HG02678 (cell line): Measurements from ENCODE around the gene HBS1L.

Source experiments
- ATAC-seq: cut with Tn5 transposase; IDR thresholded peaks from one replicate; pipeline ENCODE4 v1.9.1; 2021; ENCODE audit warnings: mild to moderate bottlenecking, moderate library complexity; ENCODE audit not compliant: unreplicated experiment

HBS1L gene

DNA sequence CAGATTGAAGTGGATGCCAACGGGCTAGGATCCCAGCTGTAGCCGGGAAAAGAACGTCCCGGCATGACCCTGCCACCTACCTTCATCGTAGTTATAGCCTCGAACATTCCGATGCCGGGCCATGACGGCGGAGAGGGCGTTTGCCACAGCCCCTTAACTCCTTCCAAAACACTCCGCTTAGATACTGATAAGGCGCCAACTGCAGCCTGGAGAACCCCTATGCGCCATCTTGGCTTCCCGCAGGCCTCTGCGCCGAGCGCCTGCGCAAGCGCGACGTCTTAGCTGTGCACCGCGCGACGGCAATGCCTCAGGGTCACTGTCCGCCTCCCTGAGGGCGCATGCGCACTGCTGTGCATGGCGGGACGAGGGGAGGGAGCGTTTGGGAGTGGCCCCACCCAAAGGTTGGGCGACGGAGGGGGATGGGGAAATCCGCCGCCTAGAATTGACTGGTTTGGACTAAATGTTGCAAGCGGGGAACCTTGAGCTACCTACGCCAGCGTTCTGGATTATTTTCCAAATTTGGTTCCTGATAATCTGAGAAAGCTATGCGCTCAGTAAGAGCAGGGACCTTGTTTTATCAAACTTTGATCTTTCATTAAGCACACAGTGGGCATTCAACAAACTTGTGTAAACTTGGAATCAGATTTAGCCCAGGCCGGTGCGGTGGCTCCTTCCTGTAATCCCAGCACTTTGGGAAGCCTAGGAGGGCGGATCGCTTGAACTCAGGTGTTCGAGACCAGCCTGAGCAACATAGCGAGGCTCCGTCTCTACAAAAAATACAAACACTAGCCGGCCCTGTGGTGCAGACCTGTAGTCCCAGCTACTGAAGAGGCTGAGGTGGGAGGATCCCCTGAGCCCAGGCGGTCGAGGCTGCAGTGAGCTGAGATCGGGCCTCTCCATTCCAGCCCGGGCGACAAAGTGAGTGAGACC, at the start of gene HBS1L:
Gene HBS1L, minus strand, starts transcription at position 254 of the 930 bp plus-strand sequence. Its CDS starts 131 bp downstream, at position 123.
- ATAC-seq, result peak; percentile 98

DNA sequence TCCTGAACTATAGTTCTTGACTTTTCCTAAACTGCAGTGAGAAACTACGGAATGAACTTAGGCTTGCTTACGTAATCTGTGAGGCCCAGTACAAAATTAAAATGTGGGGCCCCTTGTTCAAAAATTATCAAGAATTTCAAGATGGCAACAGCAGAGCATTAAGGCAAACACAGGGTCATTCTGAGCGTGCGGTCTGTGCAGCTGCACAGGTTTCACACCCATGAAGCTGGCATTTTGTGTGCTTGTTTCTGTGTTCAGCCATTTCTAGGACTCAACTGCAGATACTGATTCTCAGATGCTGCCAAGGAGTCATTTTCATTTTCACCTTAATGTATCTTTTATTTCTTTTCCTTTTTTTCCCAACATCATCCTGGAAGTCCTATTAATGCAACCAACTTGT, 49.6 kb upstream of the HBS1L start:
- ATAC-seq, result no peak

DNA sequence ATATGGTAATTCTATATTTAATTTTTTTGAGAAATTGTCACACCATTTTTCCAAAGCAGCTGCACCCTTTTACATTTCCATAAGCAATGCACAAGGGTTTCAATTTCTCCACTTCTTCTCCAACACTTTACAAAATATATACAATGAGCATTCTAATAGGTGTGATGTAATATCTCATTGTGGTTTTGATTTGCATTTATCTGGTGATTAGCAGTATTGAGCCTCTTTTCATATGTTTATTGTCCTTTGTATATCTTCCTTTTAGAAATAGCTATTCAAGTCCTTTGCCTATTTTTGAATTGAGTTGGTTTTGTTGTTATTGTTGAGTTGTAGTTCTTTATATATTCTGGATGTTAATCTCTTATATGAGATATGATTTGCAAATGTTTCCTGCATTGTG, 47.6 kb upstream of the HBS1L start:
- ATAC-seq, result no peak

DNA sequence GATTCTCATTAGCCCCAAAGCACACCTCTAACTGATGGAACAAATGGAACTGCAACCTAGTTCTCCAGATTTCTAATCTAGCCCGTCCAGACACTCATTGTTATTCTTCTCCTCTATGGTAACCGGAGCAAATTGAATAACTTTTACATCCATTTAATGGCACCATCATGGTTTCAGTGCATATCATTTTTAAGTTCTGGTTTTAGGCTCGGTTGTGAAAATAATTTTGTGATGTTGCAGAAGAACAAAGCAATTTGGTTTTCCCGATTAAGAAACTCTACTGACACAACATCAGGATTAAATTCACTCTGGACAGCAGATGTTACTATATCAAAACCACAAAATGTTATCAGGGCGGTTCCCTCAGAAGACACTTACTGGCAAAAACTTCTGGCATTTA, 42.5 kb upstream of the HBS1L start:
- no peak for ATAC-seq

DNA sequence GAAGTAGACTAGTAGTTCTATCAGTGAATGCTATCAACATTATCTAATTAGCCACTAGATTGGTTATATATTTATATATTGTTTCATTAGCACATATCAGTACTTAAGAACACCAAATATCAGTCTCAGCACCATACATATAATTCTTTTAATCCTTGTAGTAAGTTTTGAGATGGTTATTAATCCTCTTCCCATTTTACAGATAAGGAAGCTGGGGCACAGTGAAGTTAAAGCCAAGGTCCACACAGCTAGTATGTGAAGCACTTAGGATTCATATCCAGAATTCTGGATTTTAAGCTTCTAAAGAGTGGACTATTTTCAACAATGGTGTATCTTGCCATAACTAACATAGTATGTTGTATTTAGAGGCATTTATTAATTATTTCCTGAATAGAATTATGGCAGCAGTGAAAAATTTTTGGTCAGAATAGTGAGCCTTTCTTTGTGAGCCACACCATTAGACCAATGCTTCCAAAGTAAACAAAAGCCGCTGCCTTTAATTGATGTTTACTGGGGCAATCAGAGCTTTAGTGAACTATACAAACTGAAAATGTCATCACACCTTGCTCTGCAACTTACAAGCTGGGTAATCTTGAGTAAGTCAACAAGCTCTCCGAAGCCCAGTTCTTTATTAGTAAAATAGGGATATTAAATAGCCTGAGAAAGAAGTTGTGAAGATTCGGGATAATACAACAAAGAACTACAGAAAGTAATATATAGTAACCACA, 41.9 kb upstream of the HBS1L start:
- no peak for ATAC-seq

DNA sequence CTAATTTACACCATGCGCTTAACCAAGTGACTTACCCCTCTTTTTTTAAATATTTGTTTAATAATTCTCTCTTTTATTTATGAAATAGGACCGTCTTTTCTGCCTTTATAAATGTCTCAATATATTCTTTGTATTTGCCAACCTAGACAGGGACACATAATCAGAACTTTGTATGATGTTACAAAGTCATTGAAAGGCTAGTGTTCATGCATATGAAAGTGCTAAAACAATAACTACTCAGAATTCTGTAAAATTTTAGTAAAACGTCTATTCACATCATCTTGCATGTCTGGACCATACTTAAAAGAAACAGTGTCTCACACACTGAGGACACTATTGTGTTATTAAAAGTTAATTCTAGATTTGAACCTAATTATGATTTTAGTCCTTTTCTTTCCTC, 41.1 kb upstream of the HBS1L start:
- ATAC-seq, result no peak

DNA sequence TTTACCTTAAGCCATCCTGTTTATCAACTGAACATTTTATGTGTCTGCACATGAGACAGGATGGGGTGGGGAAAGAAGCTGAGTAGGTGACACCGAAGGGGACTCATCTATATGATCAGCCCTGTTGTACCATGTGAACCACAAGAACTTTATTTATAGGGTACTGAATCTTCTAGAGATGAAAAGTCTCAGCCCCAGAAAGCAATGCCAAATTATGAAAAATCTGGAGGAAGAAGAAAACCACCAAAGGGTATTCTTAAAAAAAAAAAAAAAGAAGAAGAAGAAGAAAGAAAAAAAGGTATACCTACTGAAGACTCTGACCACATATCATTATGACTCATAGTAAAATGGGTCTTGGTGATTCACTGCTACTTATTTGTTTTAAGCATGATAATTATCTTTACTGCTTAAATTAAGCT, 39.8 kb upstream of the HBS1L start:
- ATAC-seq, result no peak

DNA sequence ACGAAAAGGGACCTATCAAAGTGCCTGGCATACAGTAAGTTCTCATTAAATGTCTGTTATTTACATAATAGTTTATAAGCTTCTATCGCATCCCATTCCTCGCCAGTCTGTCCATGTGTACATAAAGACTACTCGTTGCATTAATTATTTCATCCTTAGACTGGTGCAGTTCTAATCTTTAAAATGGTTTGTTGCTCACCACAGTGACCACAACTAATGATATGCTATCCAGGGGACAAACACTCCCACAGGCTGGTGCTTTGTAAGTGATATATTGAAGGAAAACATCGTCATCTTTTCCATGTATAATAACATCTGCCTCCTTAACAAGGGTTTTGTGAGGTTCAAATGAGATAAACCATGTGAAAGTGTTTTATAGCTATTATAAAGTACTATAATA, 39.0 kb upstream of the HBS1L start:
- no peak for ATAC-seq

DNA sequence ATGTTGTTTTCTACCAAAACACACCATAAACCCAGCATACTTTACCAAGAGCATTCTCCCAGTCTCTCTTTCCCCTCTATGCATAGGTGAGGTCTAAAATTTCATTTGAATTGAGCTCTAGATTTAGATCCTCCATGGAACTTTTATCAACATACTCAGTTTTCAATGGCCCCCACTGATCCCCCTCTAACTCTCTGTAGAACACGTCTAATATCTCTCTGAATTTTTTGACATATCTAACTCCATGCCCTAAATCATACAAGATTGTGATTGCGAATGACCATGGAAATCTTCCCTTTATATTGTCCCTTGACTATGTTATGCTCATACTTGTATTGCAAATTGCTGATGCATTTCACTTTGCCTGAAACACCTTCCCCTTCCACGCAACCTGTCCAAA, 38.1 kb upstream of the HBS1L start:
- ATAC-seq, result no peak

DNA sequence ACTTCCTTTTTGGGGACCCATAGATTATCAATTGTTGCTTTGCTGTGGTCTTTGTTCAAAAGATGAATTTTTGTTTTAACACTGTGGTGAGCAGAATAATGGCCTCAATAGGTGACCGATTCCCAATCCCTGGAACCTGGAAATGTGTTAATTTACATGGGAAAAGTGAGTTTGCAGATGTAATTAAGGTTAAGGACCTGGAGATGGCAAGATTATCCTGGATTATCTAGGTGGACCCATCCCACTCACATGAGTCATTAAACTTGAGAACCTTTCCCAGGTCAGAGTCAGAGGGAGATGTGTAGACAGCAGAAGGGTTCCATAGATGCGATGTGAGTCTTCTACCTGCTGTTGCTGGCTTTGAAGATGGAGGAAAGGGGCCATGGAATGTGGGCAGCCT, 36.2 kb upstream of the HBS1L start:
- ATAC-seq, result no peak

DNA sequence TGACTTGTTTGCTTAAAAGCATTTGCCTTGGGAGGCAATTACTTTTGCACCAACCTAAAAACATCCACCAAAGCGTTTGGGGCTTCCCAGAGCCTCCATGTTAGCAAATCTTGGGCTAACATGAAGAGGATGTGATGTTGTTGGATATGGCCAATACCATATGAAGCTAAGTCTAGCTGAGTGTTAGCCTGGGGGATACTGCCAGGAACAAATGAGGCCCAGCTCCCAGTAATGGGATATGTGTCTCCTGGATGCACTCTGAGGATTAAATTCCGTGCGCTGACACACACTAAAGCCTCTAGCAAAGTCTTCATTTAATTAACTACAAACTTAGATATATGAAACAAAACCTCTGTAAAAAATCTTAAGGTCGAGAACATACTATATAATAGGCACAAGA, 35.3 kb upstream of the HBS1L start:
- no peak for ATAC-seq

DNA sequence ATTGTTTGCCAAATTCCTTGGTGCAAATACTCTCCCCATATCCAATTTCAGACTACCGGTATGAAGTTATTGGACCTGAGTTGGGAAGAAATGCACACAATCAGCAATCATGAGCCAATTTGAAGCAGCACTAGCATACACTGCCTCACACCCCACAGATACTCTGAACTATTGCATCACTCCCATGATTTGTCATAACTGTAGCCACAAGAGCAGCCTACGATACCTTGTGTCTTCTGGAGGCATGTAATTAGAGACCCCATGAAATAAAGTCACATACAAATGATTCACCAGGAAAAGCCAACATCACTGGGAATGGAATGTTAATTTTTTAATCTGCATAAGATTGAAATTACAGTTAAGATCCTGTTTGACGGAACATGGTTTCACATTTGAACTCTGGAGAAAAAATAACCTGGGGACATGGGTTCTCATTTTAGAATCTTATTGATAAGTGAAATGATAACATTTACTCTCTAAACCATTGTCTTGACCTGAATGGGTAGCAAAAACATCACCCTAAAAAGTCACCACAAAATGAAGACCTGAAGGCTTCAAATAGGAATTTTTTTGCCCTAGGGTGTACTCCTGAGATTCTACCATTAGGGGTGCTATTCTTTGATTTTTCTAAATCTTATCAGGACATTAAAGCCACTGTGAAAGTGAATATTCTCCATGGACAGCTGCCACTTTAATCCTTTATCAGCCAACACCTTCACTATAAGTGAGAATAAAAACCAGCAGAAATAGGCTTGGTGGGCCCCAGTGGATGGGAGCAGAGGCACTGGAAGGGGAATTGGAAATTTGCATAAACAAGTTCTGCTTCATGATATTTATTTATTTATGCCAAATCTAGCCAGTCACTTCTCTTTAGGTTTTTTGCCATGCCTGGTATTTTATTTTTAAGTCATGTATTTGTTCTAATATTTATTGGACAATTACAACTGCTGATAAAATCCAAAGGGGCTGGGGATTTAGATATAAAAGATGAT, 34.5 kb upstream of the HBS1L start:
- peak; percentile 70 for ATAC-seq

DNA sequence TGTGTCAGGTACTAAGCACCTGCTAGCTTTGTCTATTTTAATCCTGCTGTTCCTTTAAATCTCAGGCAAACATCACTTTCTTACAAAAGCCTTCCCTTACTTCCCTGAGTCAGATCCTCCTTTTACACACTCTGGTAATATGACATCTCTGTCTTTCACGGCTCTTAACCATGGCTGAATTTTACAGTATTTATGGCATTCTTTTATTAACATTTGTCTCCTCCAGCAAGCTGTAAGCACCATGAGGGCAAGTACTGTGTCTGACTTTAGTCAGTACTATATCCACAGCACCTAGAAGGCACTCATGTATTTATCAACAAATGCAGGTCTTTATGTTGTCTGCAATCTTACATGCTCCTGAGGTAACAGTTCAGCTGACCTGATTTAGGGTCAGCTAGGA, 33.7 kb upstream of the HBS1L start:
- ATAC-seq, result no peak

DNA sequence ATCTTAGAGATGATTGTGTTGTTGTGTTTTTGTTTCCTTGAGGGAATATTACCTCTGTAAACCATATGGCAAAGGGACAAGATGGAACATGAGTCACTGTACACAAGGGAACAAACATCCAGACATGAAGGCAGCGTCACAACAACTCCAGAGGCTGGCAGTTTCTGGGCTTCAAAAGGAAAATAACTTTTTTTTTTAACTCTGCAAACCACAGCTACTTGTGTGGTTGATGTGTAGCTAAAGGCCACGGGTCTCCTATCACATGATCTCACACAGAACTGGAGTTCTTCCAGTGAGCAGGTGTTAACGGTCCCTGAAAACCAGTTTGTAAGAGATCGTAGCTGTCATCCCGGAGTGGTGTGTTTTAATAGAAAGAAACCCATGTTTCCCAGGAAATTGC, 33.2 kb upstream of the HBS1L start:
- peak; percentile 51 for ATAC-seq

DNA sequence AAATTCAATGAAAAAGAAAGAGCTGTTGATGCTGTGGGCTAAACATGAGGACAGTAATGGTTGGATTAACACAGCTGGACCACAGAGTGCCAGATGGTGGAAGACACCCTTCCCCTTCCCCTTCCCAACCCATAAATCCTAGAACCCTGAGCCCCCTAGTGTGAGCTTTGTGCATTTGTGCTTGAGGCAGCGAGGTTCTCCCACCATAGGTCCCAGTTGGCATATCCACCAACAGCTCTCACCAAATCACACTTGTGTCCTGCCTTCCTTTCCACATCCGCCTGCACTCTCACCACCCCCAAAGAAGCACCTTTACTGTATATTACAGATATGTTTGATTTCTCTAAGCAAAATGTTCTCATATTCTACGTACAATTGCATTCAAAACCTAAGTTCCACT, 32.8 kb upstream of the HBS1L start:
- peak; percentile 17 for ATAC-seq

DNA sequence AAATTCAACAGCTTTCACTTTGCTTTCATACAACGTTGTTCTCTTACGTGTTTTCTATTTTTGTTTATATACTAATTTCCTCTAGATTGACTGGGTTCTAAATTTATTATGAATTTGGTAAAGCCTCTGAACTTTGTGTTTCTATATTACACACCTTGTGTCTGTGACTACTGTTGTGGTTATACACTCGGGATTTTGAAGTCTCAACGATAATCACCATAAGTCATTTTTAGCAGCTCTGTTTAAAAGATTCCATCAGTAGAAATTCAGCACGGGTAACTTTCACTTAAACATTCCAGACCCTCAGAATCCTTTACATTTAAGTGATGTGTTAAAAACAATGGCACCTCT, 31.8 kb upstream of the HBS1L start:
- ATAC-seq, result no peak

DNA sequence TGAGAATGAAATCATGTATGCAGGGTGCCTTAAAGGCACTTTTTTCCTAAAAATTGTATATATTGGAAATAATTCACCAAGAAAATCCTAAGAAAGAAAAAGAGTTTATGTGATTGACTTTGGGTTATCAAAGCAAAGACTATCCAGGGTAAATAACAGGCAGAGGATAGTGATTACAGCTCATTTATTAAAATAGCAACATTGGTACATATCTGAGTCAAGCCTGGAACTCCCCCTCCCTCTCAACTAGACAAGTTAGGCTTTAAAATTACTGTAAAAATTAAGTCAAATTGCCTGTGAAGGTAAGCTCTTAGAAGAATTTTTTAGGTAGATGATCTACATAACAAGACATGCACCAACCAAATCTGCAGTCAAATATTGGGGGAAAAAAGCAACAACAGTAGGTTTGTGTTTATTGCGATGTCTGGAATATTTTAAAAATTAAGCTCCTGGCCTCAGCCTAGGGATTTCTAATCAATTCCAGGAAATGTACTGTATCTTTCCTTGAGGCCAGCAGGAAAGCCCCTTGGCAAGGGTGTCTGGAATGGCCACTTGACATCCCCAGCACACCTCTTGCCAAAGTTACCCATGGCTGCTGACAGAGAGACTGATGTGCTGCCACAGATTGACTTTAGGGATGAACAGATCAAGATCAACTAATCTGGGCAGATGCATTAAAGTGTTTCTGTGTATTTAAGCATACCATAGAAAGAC, 31.2 kb upstream of the HBS1L start:
- ATAC-seq, result no peak

DNA sequence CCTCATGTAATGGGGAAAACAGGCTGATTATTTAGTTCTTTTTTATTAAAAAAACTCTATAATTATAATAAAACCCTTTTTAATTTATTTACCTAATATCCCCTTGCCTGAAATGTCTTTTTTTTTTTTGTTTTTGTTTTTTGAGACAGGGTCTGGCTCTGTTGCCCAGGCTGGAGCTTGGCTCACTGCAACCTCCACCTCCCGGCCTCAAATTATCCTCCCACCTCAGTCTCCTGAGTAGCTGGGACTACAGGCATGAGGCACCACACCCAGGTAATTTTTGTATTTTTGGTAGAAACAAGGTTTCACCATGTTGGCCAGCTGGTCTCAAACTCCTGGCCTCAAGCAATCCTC, 30.3 kb upstream of the HBS1L start:
- no peak for ATAC-seq

DNA sequence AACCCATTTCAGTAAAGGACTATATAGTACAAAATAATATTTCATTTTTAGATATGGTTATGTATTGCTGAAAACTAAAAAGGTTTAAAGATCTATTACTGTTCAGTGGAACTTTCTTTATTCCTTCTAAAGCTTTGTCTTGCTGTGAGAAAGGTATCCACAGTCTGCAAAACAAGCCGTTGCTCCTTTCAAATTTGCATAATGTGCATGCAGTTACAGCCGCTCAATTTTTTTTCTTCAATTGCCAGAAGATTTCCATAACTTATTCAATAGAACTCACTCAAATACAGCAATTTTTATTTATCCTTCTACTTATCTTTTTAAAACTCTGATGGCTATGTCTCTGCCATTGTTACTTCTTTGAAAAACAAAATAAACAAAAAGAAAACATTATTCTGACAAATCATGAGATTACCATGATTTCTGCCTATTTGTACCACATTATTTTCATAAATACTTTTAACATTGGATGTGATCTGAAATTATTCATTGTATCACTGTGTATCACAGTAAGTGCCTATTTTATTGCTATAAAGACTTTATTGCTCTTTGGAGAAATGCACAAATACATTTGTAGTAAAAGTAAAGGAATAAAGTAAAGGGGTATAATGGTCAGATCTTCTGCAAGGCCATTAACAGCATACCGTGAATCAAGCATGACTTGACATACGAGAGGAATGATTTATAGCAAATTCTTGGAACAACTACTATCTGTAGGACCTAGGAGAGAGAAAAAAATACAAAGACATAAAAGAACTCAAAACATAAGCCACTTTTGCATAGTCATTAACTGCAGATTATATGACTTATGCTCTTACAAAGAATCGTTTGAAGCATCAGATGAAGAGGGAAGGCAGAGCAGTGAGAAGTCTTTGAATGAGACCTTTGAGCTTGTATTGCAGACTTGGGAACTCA, 29.6 kb upstream of the HBS1L start:
- no peak for ATAC-seq
